Esophagus squamous epithelium (tissue), 4 donors: ENCODE results near the gene EML2.

Experiments
- POLR2A ChIP-seq, 4 donors: fragments of 450-650 bp; IDR thresholded peaks; one replicate each; pipeline ENCODE4 v1.6.1; 2017; ENCODE audit warnings: antibody characterized with exemption in 4 of 4, mild to moderate bottlenecking in 4 of 4, moderate library complexity in 3 of 4
- TF ChIP-seq, protein P1 (sequence below), 6 experiments: fragments of 450-650 bp in 4 of 6; fragments of 200-600 bp in 2 of 6; sonication (generic) in 2 of 6; IDR thresholded peaks; one replicate each; pipeline ENCODE4 v1.5.1; 2016 to 2019; ENCODE audit warnings: antibody characterized with exemption in 6 of 6, mild to moderate bottlenecking in 4 of 6, moderate library complexity in 4 of 6

DNA sequence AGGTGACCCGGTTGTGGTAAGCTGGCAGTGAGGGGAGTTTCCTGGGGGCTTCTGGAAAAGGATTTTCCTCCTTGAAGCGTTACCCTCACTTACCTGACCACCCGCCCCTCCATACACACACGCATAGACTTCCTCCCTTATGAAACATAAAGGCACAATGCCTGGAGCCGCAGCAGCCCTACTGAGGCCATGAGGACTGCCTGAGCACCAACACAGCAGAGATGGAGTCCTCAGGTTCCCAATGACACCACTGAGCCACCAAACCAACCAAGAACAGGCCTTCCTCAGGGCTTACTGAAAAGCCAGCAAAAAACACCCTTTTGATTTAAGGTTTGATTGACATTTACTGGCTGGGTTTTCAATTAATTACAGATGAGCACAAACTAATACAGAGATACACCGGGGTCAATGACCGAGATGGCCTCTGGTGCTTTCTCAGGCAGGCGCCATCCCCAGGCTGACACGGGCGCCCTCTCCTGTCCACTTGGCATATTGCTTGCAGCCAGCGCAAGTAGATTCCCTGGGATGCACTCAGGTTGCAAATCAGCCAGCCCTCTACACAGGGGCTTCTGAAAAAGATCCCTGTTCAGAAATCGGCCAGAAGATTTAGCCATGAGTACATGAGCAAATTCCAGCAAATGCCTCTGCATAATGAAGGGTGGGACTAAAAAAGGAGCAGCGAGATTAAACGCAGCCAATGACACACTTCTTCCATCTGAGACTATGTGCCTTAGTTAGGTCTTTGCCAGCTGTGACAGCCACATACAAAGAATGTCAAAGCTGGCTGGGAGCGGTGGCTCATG, 69.4 kb downstream of the EML2 start:
- TF ChIP-seq, protein P1, sequence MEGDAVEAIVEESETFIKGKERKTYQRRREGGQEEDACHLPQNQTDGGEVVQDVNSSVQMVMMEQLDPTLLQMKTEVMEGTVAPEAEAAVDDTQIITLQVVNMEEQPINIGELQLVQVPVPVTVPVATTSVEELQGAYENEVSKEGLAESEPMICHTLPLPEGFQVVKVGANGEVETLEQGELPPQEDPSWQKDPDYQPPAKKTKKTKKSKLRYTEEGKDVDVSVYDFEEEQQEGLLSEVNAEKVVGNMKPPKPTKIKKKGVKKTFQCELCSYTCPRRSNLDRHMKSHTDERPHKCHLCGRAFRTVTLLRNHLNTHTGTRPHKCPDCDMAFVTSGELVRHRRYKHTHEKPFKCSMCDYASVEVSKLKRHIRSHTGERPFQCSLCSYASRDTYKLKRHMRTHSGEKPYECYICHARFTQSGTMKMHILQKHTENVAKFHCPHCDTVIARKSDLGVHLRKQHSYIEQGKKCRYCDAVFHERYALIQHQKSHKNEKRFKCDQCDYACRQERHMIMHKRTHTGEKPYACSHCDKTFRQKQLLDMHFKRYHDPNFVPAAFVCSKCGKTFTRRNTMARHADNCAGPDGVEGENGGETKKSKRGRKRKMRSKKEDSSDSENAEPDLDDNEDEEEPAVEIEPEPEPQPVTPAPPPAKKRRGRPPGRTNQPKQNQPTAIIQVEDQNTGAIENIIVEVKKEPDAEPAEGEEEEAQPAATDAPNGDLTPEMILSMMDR (IDR thresholded peaks at IDR 0.05) = peak; percentile 41 to 92 (median 81)
- no peak for TF ChIP-seq POLR2A (IDR thresholded peaks at IDR 0.05)
